Subcutaneous abdominal adipose tissue (tissue), 5 donors: ENCODE measurements around the gene HSPA8.
A peak's percentile ranks its signal among the peaks of the same experiment; 100 is the strongest.

ENCODE experiments used
- H3K27ac ChIP-seq: one replicate; pipeline ENCODE4 v1.7.0; 2013; ENCODE audit warnings: low read depth, mild to moderate bottlenecking, inconsistent platforms, low read length, moderate library complexity
- H3K27me3 ChIP-seq, 5 donors: one replicate each; pipeline ENCODE4 v1.7.0; 2013; ENCODE audit warnings: low read length in 5 of 5, inconsistent platforms in 1 of 5; ENCODE audit not compliant: control insufficient read depth in 5 of 5, insufficient read depth in 4 of 5
- H3K36me3 ChIP-seq, 5 donors: one replicate each; pipeline ENCODE4 v1.7.0; 2013; ENCODE audit warnings: low read length in 5 of 5; ENCODE audit not compliant: control insufficient read depth in 5 of 5, insufficient read depth in 5 of 5
- H3K4me1 ChIP-seq, 5 donors: one replicate each; pipeline ENCODE4 v1.7.0; 2013; ENCODE audit warnings: low read length in 5 of 5, mild to moderate bottlenecking in 3 of 5, moderate library complexity in 1 of 5; ENCODE audit not compliant: control insufficient read depth in 5 of 5, insufficient read depth in 5 of 5
- H3K4me3 ChIP-seq, 5 donors: one replicate each; pipeline ENCODE4 v1.7.0; 2013; ENCODE audit warnings: low read length in 5 of 5, low read depth in 1 of 5
- H3K9ac ChIP-seq, 5 donors: one replicate each; pipeline ENCODE4 v1.7.0; 2013; ENCODE audit warnings: low read length in 5 of 5, mild to moderate bottlenecking in 4 of 5, moderate library complexity in 3 of 5
- H3K9me3 ChIP-seq, 5 donors: one replicate each; pipeline ENCODE4 v1.7.0; 2013; ENCODE audit warnings: low read length in 5 of 5; ENCODE audit not compliant: control insufficient read depth in 5 of 5
- donor health status: healthy.
- donor health status: healthy.
- donor health status: healthy.
- donor health status: healthy.
- donor health status: healthy.

Gene HSPA8

GRCh38 chr11:123076484-123076883 is 14.5 kb upstream of the HSPA8 start:
- no peaks in the 10 kb centered on the region for H3K27me3 ChIP-seq
- peaks cover 5 to 39% (median 22%) of the 10 kb centered on the region in 5 donors for H3K36me3 ChIP-seq
- H3K4me1 ChIP-seq: peaks cover 0 to 15% (median 14%) of the 10 kb centered on the region in 5 donors
- H3K9ac ChIP-seq: no peak overlapping the region
- H3K9me3 ChIP-seq: no peaks in the 10 kb centered on the region
- no peak overlapping the region for H3K27ac ChIP-seq
- no peak overlapping the region for H3K4me3 ChIP-seq

- peaks cover 7 to 35% (median 19%) of the 10 kb centered on the region in 5 donors for H3K36me3 ChIP-seq
- no peak overlapping the region for H3K9ac ChIP-seq
- peak overlapping the region; percentile 70 for H3K27ac ChIP-seq
- H3K27me3 ChIP-seq: no peaks in the 10 kb centered on the region
- no peak overlapping the region for H3K4me3 ChIP-seq
- H3K4me1 ChIP-seq: peaks cover 0 to 31% (median 14%) of the 10 kb centered on the region in 5 donors
- H3K9me3 ChIP-seq: no peaks in the 10 kb centered on the region
Measured at GRCh38 chr11:123073343-123074057, 11.6 kb upstream of the HSPA8 start.

- Histone ChIP-seq H3K27ac (peak overlapping the region; percentile 70), H3K4me3 (no peak overlapping the region), H3K9ac (peak overlapping the region in 1 of 5 donors; percentile 14), H3K4me1 (peaks cover 0 to 31% (median 14%) of the 10 kb centered on the region in 5 donors), H3K36me3 (peaks cover 7 to 35% (median 19%) of the 10 kb centered on the region in 5 donors), H3K9me3 (no peaks in the 10 kb centered on the region), H3K27me3 (no peaks in the 10 kb centered on the region)
Measured at GRCh38 chr11:123072762-123073161, 10.8 kb upstream of the HSPA8 start.

DNA sequence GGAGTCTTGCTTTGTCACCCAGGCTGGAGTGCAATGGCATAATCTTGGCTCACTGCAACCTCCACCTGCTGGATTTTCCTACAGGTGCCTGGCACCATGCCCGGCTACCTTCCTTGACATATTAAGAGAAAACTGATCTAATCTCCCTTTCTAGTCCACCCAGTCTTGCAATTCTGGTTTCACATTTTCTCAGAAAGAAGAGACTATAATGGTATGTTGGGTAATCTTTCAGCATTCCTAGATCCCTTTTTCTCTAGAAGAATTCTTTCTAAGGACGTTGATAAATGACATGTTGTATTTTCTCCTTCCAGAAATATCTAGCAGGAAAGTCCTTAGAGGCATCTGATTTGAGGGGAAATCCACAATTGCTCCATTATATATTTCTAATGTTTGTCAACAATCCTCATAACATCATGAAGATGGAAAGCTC is 10.4 kb upstream of the HSPA8 start:
- Histone ChIP-seq H3K27me3 (no peaks in the 10 kb centered on the region), H3K9ac (no peak overlapping the region), H3K27ac (peak overlapping the region; percentile 70), H3K9me3 (no peaks in the 10 kb centered on the region), H3K36me3 (peaks cover 7 to 33% (median 19%) of the 10 kb centered on the region in 5 donors), H3K4me1 (peaks cover 0 to 31% (median 14%) of the 10 kb centered on the region in 5 donors), H3K4me3 (no peak overlapping the region)

DNA sequence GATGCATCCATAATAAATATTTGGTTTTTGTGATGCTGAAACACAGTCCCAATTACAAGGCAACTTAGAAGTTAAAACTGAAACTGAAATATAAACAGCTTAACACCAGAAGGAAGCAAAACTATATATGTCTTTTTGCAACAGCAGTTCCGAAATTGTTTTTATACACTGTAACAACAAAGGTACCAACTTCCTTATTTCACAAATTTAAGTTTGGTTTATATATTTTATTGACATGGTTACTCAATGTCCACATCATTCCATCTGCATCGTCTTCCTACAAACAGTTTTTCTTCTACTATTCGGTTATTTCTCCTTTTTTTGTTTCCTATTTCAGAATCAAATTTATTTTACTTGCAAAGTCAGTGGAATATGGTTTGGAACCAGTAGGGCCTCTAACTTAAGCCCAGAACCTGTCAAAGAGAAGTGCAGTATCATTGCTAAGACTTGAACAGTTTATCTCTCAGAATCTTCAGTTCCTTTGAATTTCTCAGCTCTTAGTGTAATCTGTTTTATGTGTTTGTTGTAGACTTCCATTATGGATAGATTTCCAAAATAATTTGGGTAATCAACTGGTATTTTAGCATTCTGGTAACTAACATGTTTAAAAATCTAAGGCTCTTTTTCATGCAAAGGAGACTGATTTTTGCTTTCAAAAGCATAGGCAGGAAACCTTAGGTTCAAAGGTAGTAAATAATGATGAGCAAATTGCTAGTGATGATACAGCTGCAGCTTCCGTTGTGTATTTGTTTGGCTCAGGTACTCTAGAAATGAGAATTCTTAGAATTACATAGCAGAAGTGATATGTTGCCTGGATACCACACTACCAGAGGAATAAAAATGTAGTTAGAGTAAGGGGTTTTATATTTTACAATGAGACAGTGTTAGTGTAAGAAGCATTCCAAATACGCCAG is 8.2 kb upstream of the HSPA8 start:
- H3K36me3 ChIP-seq: peaks cover 7 to 26% (median 19%) of the 10 kb centered on the region in 5 donors
- H3K4me1 ChIP-seq: peaks cover 0 to 35% (median 21%) of the 10 kb centered on the region in 5 donors
- H3K9me3 ChIP-seq: no peaks in the 10 kb centered on the region
- H3K4me3 ChIP-seq: peak overlapping the region in 4 of 5 donors; percentile 11 to 54 (median 42)
- H3K27me3 ChIP-seq: no peaks in the 10 kb centered on the region
- H3K9ac ChIP-seq: peak overlapping the region in 4 of 5 donors; percentile 6 to 61 (median 40)
- H3K27ac ChIP-seq: peak overlapping the region; percentile 38

DNA sequence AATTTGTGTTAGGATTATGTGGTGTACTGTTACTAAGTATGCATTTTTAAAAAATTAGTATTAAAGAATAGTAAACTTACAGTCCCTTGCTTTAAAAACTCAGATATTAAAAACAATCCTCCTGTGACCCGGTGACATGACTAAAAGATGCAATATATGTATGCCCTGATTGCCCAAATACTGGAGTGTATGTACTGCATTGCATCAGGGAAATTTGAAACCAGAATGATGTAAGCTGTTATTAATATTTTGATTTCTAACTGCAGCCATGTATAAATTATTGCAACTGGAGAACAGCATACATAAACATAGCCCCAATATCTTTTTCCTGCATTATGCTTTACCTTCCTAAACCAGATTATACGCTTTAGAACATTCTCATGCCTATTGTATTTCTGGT is 3.7 kb upstream of the HSPA8 start:
- no peak overlapping the region for H3K4me3 ChIP-seq
- no peaks in the 10 kb centered on the region for H3K9me3 ChIP-seq
- H3K9ac ChIP-seq: no peak overlapping the region
- peaks cover 2 to 11% (median 4%) of the 10 kb centered on the region in 5 donors for H3K36me3 ChIP-seq
- H3K4me1 ChIP-seq: peaks cover 0 to 49% (median 35%) of the 10 kb centered on the region in 5 donors
- H3K27me3 ChIP-seq: no peaks in the 10 kb centered on the region
- peak overlapping the region; percentile 41 for H3K27ac ChIP-seq

GRCh38 chr11:123063826-123064657 is 2.1 kb upstream of the HSPA8 start:
- Histone ChIP-seq H3K4me3 (peak overlapping the region; percentile 82 to 99 (median 95)), H3K9me3 (no peaks in the 10 kb centered on the region), H3K9ac (peak overlapping the region; percentile 82 to 100 (median 99)), H3K36me3 (peaks cover 4 to 24% (median 17%) of the 10 kb centered on the region in 5 donors), H3K27ac (peak overlapping the region; percentile 100), H3K4me1 (peaks cover 6 to 54% (median 47%) of the 10 kb centered on the region in 5 donors), H3K27me3 (no peaks in the 10 kb centered on the region)

DNA sequence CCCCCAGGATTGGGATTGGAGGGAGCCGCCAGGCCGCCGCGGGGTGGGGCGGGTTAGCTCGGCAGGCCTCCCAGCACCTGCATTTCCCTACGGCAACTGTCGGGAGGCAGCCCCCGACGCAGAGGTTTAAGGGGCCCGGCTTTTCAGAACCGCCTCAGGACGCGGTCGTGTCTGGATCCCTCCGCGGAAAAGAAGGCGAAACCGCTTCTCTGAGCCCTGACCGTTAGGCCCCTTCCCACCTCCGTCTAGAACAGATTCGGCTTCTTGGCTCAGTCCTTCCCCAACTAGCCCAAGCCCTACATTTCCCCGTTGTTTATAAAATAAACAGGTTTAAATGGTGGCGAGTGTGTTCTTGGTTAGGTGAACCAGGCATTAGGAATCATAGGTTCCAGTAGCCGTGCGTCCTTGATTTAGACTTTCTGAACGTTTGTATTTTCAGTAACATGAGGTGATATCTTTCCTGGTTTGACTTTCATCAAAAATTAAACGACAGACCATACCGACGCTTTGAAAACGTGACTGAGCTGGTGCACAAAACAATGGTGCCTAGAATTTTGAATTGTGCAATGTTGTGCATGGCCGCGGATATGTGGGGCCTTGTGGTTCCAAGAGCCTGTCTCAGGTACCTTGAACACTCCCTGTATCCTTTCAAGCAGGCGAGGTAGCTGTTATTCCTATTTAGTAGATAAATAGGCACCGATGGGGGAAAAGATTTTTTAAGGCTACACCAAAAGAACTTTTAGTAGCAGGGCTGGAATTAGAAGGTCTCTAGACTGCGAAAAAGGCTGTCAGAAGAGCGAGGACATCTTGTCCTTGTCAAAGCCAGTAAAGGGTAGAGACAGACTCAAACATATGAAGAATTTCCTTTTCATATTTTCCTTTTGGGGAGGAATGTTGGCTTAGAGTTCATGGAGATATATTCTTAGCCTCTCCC is 1.2 kb upstream of the HSPA8 start:
- peak overlapping the region; percentile 82 to 99 (median 95) for H3K4me3 ChIP-seq
- no peaks in the 10 kb centered on the region for H3K9me3 ChIP-seq
- H3K27me3 ChIP-seq: no peaks in the 10 kb centered on the region
- H3K4me1 ChIP-seq: peaks cover 11 to 62% (median 56%) of the 10 kb centered on the region in 5 donors
- peaks cover 13 to 32% (median 26%) of the 10 kb centered on the region in 5 donors for H3K36me3 ChIP-seq
- H3K9ac ChIP-seq: peak overlapping the region; percentile 82 to 100 (median 99)
- H3K27ac ChIP-seq: peak overlapping the region; percentile 100
